Measurements from ENCODE around the gene PRMT1.

Gene PRMT1

DNA sequence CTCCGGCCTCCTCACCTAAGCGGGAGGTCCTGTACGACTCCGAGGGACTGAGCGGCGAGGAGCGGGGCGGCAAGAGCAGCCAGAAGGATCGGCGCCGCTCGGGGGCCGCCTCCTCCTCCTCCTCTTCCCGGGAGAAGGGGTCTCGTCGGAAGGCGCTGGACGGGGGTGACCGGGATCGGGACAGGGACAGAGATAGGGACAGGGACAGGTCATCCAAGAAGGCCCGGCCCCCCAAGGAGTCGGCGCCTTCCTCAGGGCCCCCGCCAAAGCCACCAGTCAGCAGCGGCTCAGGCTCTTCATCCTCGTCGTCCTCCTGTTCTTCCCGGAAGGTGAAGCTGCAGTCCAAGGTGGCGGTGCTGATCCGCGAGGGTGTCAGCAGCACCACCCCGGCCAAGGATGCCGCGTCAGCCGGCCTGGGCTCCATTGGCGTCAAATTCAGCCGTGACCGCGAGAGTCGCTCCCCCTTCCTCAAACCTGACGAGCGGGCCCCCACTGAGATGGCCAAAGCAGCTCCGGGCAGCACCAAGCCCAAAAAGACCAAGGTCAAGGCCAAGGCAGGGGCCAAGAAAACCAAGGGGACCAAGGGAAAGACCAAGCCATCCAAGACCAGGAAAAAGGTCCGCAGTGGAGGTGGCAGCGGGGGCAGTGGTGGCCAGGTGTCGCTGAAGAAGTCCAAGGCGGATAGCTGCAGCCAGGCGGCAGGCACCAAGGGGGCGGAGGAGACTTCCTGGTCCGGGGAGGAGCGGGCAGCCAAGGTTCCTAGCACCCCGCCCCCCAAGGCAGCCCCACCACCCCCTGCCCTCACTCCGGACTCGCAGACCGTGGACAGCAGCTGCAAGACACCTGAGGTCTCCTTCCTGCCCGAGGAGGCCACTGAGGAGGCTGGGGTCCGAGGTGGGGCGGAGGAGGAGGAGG, 24.3 kb upstream of the PRMT1 start:
- no peak overlapping the region for H3K9ac ChIP-seq (ENCODE audit: low read length)
- H3K4me3 ChIP-seq (ENCODE audit: low read length) = no peak overlapping the region
- H3K27me3 ChIP-seq (replicated peaks; ENCODE audit: control insufficient read depth, insufficient read depth, low read length) = no peaks in the 10 kb centered on the region
- no peaks in the 10 kb centered on the region for H3K9me3 ChIP-seq (ENCODE audit: control insufficient read depth, low read length)
- H3K36me3 ChIP-seq (ENCODE audit: control insufficient read depth, insufficient read depth, low read length, severe bottlenecking) = peaks cover 74% of the 10 kb centered on the region
- no peaks in the 10 kb centered on the region for H3K4me1 ChIP-seq (ENCODE audit: control insufficient read depth, insufficient read depth, low read length)
- DNase-seq (ENCODE audit: low read depth) = no peak

GRCh38 chr19:49653466-49653806, 23.6 kb upstream of the PRMT1 start:
- H3K9ac ChIP-seq (ENCODE audit: low read length) = no peak overlapping the region
- DNase-seq (ENCODE audit: low read depth) = no peak
- no peaks in the 10 kb centered on the region for H3K9me3 ChIP-seq (ENCODE audit: control insufficient read depth, low read length)
- peaks cover 78% of the 10 kb centered on the region for H3K36me3 ChIP-seq (ENCODE audit: control insufficient read depth, insufficient read depth, low read length, severe bottlenecking)
- no peaks in the 10 kb centered on the region for H3K4me1 ChIP-seq (ENCODE audit: control insufficient read depth, insufficient read depth, low read length)
- no peaks in the 10 kb centered on the region for H3K27me3 ChIP-seq (replicated peaks; ENCODE audit: control insufficient read depth, insufficient read depth, low read length)
- no peak overlapping the region for H3K4me3 ChIP-seq (ENCODE audit: low read length)

DNA sequence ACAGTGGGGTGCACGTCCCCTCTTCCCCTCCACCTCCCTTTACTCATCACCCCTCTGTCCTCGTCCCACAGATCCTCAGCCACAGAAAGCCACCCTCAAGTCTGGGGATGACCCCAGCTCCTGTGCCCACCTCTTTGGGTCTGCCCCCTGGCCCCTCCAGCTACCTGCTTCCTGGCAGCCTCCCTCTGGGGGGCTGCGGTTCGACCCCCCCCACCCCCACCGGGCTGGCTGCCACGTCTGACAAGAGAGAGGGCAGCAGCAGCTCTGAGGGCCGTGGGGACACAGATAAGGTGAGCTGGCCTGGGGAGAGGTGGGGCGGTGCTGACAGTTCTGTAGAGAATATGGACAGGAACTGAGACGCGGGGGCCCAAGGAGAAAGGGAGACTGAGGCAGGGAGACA, 22.5 kb upstream of the PRMT1 start:
- no peak overlapping the region for H3K9ac ChIP-seq (ENCODE audit: low read length)
- no peaks in the 10 kb centered on the region for H3K4me1 ChIP-seq (ENCODE audit: control insufficient read depth, insufficient read depth, low read length)
- DNase-seq (ENCODE audit: low read depth) = no peak
- H3K36me3 ChIP-seq (ENCODE audit: control insufficient read depth, insufficient read depth, low read length, severe bottlenecking) = peaks cover 84% of the 10 kb centered on the region
- H3K4me3 ChIP-seq (ENCODE audit: low read length) = no peak overlapping the region
- no peaks in the 10 kb centered on the region for H3K9me3 ChIP-seq (ENCODE audit: control insufficient read depth, low read length)
- no peaks in the 10 kb centered on the region for H3K27me3 ChIP-seq (replicated peaks; ENCODE audit: control insufficient read depth, insufficient read depth, low read length)

GRCh38 chr19:49655570-49656455, 21.3 kb upstream of the PRMT1 start:
- Histone ChIP-seq H3K4me3 (ENCODE audit: low read length) (no peak overlapping the region), H3K36me3 (ENCODE audit: control insufficient read depth, insufficient read depth, low read length, severe bottlenecking) (peaks cover 84% of the 10 kb centered on the region), H3K27me3 (replicated peaks; ENCODE audit: control insufficient read depth, insufficient read depth, low read length) (no peaks in the 10 kb centered on the region), H3K4me1 (ENCODE audit: control insufficient read depth, insufficient read depth, low read length) (no peaks in the 10 kb centered on the region), H3K9me3 (ENCODE audit: control insufficient read depth, low read length) (no peaks in the 10 kb centered on the region), H3K9ac (ENCODE audit: low read length) (no peak overlapping the region)
- no peak for DNase-seq (ENCODE audit: low read depth)

DNA sequence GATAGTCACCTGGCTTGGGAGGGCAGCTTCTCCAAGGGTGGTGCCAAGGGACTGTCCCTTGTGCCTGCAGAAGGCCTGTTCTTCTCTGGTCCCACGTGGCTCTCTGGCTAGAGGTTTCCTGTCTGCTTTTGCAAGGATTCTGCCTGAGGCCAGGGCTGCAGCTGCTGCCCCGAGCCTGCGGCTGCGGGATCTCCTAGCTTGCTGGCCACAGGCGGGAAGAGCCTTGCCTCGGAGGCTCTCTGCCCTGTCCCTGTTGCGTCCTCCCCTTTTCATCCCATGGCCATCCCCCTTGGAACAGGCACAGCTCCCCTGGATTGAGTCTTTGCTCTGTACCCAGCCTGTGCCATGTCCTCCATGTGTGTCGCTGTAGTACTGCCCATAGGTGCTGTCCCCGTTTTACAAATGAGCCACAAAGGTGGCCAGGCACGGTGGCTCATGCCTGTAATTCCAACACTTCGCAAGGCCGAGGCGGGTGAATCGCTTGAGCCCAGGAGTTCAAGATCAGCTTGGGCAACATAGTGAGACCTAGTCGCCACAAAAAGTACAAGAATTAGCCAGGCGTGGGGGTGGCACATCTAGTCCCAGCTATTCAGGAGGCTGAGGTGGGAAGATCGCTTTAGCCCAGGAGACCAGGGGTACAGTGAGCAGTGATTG, 20.5 kb upstream of the PRMT1 start:
- Histone ChIP-seq H3K9ac (ENCODE audit: low read length) (no peak overlapping the region), H3K9me3 (ENCODE audit: control insufficient read depth, low read length) (no peaks in the 10 kb centered on the region), H3K36me3 (ENCODE audit: control insufficient read depth, insufficient read depth, low read length, severe bottlenecking) (peaks cover 83% of the 10 kb centered on the region), H3K4me3 (ENCODE audit: low read length) (no peak overlapping the region), H3K27me3 (replicated peaks; ENCODE audit: control insufficient read depth, insufficient read depth, low read length) (no peaks in the 10 kb centered on the region), H3K4me1 (ENCODE audit: control insufficient read depth, insufficient read depth, low read length) (no peaks in the 10 kb centered on the region)
- DNase-seq (ENCODE audit: low read depth) = no peak

DNA sequence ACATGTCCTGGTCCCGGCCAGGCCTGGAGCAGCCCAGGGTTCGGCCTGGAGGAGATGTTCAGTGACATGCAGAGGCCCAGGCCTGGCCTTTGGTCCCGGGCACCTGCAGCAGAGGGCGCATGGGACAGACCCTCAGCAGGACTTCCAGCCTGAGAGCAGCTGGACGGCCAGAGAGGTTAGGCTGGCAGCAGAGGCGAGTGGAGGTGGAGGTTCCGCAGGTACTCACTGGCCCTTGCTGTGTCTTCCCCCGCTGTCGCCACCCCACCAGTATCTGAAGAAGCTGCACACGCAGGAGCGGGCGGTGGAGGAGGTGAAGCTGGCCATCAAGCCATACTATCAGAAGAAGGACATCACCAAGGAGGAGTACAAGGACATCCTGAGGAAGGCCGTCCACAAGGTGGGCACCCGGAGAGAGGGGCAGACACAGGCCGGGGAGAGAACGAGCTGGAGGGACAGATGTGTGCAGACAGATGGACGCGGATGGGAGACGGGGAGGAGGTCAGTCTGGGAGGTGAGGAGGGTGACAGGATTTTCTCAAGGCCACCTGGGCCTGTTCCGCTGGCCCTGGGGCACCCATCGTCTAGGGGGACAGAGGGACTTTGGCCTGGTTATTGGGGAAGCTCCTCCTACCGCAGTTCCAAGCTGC, 19.5 kb upstream of the PRMT1 start:
- Histone ChIP-seq H3K27me3 (replicated peaks; ENCODE audit: control insufficient read depth, insufficient read depth, low read length) (no peaks in the 10 kb centered on the region), H3K9me3 (ENCODE audit: control insufficient read depth, low read length) (no peaks in the 10 kb centered on the region), H3K9ac (ENCODE audit: low read length) (no peak overlapping the region), H3K4me1 (ENCODE audit: control insufficient read depth, insufficient read depth, low read length) (no peaks in the 10 kb centered on the region), H3K36me3 (ENCODE audit: control insufficient read depth, insufficient read depth, low read length, severe bottlenecking) (peaks cover 89% of the 10 kb centered on the region), H3K4me3 (ENCODE audit: low read length) (no peak overlapping the region)
- no peak for DNase-seq (ENCODE audit: low read depth)

DNA sequence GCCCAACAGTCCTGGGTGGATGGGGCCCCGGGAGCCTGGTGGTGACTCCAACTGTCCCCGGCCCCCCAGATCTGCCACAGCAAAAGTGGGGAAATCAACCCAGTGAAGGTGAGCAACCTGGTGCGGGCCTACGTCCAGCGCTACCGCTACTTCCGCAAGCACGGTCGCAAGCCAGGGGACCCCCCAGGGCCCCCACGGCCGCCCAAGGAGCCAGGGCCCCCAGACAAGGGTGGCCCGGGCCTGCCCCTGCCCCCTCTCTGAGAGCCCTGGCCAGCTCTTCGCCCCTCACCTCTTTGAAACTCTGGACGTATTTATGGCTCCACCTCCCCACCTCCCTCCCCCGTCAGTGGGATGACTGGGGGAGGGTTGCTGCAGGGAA, 18.9 kb upstream of the PRMT1 start:
- no peak for DNase-seq (ENCODE audit: low read depth)
- no peaks in the 10 kb centered on the region for H3K9me3 ChIP-seq (ENCODE audit: control insufficient read depth, low read length)
- H3K9ac ChIP-seq (ENCODE audit: low read length) = no peak overlapping the region
- H3K27me3 ChIP-seq (replicated peaks; ENCODE audit: control insufficient read depth, insufficient read depth, low read length) = no peaks in the 10 kb centered on the region
- no peaks in the 10 kb centered on the region for H3K4me1 ChIP-seq (ENCODE audit: control insufficient read depth, insufficient read depth, low read length)
- H3K4me3 ChIP-seq (ENCODE audit: low read length) = no peak overlapping the region
- H3K36me3 ChIP-seq (ENCODE audit: control insufficient read depth, insufficient read depth, low read length, severe bottlenecking) = peaks cover 88% of the 10 kb centered on the region

- Histone ChIP-seq H3K27me3 (replicated peaks; ENCODE audit: control insufficient read depth, insufficient read depth, low read length) (no peaks in the 10 kb centered on the region), H3K36me3 (ENCODE audit: control insufficient read depth, insufficient read depth, low read length, severe bottlenecking) (peaks cover 84% of the 10 kb centered on the region)
These were observed 18.3 kb upstream of the PRMT1 start for GRCh38 chr19:49658566-49659442.

DNA sequence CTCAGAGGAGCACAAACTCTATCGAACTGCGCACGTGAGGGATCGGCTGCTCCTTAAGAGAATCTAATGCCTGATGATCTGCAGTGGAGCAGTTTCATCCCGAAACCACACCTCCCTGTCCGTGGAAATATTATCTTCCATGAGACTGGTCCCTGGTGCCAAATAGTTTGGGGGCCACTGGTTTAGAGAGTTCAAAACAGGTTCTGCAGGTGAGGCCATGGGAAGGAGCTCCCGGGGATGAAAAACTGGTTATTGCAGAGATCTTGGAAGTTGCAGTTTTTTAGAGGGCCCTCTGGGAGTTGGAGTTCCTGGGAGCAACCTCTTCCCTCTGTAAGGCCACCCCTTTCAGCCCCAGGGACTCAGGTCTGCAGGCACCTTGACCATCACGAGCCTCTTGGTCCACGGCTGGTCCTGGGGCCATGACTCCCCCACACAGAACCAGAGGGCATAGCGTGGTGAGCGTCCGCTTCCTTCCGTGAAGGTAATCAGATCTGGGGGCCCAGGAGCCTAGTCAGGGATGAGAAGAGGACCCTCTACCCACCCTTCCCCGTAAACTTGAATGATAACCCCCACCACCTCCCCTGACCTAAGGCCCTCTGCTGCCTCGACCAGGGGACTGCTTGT, 16.6 kb upstream of the PRMT1 start:
- DNase-seq (ENCODE audit: low read depth) = no peak
- H3K36me3 ChIP-seq (ENCODE audit: control insufficient read depth, insufficient read depth, low read length, severe bottlenecking) = peaks cover 67% of the 10 kb centered on the region

More at GRCh38 chr19:49658566-49659442, 18.3 kb upstream of the PRMT1 start:
- no peaks in the 10 kb centered on the region for H3K9me3 ChIP-seq (ENCODE audit: control insufficient read depth, low read length)
- peaks cover 2% of the 10 kb centered on the region for H3K4me1 ChIP-seq (ENCODE audit: control insufficient read depth, insufficient read depth, low read length)
- H3K4me3 ChIP-seq (ENCODE audit: low read length) = no peak overlapping the region
- no peak overlapping the region for H3K9ac ChIP-seq (ENCODE audit: low read length)
- DNase-seq (ENCODE audit: low read depth) = no peak

DNA sequence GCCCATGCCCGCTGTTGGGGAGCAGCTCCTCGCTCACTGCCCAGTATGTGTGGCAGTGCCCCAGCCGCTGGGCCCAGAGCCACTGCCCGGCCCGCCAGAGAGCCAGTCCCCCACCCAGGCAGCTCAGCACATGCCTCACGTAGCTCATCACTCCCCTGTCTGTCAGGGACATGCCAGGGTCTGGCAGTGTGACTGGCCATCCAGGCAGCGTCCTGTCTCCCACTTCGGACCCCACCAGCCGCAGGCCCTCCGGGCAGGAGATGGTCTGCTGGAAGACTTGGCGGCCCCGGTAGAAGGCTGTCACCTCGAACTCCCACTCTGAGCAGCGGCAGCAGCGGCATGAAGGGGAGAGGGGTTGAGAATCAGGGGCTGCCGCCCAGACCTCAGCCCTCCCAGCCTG, 15.1 kb upstream of the PRMT1 start:
- H3K27me3 ChIP-seq (replicated peaks; ENCODE audit: control insufficient read depth, insufficient read depth, low read length) = no peaks in the 10 kb centered on the region
- no peaks in the 10 kb centered on the region for H3K9me3 ChIP-seq (ENCODE audit: control insufficient read depth, low read length)
- peaks cover 52% of the 10 kb centered on the region for H3K36me3 ChIP-seq (ENCODE audit: control insufficient read depth, insufficient read depth, low read length, severe bottlenecking)
- no peak overlapping the region for H3K9ac ChIP-seq (ENCODE audit: low read length)
- no peak for DNase-seq (ENCODE audit: low read depth)
- peaks cover 17% of the 10 kb centered on the region for H3K4me1 ChIP-seq (ENCODE audit: control insufficient read depth, insufficient read depth, low read length)
- no peak overlapping the region for H3K4me3 ChIP-seq (ENCODE audit: low read length)

More for the DNA sequence above, 16.6 kb upstream of the PRMT1 start:
- Histone ChIP-seq H3K9me3 (ENCODE audit: control insufficient read depth, low read length) (no peaks in the 10 kb centered on the region), H3K27me3 (replicated peaks; ENCODE audit: control insufficient read depth, insufficient read depth, low read length) (no peaks in the 10 kb centered on the region), H3K4me1 (ENCODE audit: control insufficient read depth, insufficient read depth, low read length) (peaks cover 11% of the 10 kb centered on the region), H3K4me3 (ENCODE audit: low read length) (no peak overlapping the region), H3K9ac (ENCODE audit: low read length) (no peak overlapping the region)

All from adipocyte (in vitro differentiated cells).